HEK293 (cell line): ENCODE results near the gene ZKSCAN5.

Experiments
- SETDB1 ChIP-seq: IDR thresholded peaks from one replicate; pipeline ENCODE4 v1.6.1; 2017; ENCODE audit warnings: mild to moderate bottlenecking, low read length, moderate library complexity, mixed read lengths; ENCODE audit not compliant: insufficient read length
- YY1 ChIP-seq: fragments of 450-650 bp; formaldehyde crosslinking; IDR thresholded peaks from 2 replicates; pipeline ENCODE4 v1.5.1; 2018; ENCODE audit warnings: missing biosample characterization, missing genetic modification characterization
- ZEB2 ChIP-seq: fragments of 450-650 bp; formaldehyde crosslinking; IDR thresholded peaks from 2 replicates; pipeline ENCODE4 v1.5.1; 2016; ENCODE audit warnings: missing biosample characterization, missing genetic modification characterization
- ZNF223 ChIP-seq: fragments of 450-650 bp; formaldehyde crosslinking; IDR thresholded peaks from 2 replicates; pipeline ENCODE4 v1.5.1; 2016; ENCODE audit warnings: missing biosample characterization, missing genetic modification characterization
- ZNF510 ChIP-seq: fragments of 450-650 bp; formaldehyde crosslinking; IDR thresholded peaks from 2 replicates; pipeline ENCODE4 v1.5.1; 2018; ENCODE audit warnings: mild to moderate bottlenecking, missing genetic modification characterization, missing biosample characterization; ENCODE audit not compliant: insufficient replicate concordance
- ZNF555 ChIP-seq: fragments of 450-650 bp; formaldehyde crosslinking; conservative IDR thresholded peaks from 2 replicates; pipeline ENCODE4 v1.5.1; 2017; ENCODE audit warnings: missing biosample characterization, mild to moderate bottlenecking, missing genetic modification characterization, inconsistent platforms
- ZNF561 ChIP-seq: fragments of 450-650 bp; IDR thresholded peaks from 2 replicates; pipeline ENCODE4 v1.5.1; 2018; ENCODE audit warnings: missing biosample characterization, missing genetic modification characterization, borderline replicate concordance
- ZNF76 ChIP-seq: fragments of 450-650 bp; formaldehyde crosslinking; IDR thresholded peaks from 2 replicates; pipeline ENCODE4; 2016; ENCODE audit warnings: low read depth, missing biosample characterization, missing genetic modification characterization, borderline replicate concordance
- ZNF791 ChIP-seq: fragments of 450-650 bp; formaldehyde crosslinking; IDR thresholded peaks from 2 replicates; pipeline ENCODE4 v1.5.1; 2016; ENCODE audit warnings: missing biosample characterization, missing genetic modification characterization
- TF ChIP-seq, protein P1 (sequence below): fragments of 450-650 bp; formaldehyde crosslinking; IDR thresholded peaks from 2 replicates; pipeline ENCODE4 v1.5.1; 2016; ENCODE audit warnings: missing biosample characterization, missing genetic modification characterization

DNA sequence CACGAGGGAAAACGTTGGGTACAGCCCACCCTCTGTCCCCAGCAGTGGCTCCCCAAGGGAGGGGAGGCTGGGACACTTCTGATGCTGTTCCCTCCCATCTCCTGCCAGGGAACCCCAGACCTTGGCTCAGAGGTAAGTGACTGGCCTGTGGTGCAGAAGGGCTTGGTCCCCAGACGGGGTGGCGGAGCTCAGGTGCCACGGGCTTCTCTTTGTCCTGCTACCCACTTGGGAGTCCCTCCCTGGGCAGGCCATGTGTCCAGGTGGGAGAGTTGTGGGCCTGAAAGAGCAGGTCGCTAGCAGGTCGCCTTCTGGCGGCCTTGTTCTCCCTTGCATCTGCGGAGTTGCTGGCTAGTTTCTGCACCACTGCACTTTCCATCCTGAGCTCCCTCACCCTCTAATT is 48.6 kb upstream of the ZKSCAN5 start:
- TF ChIP-seq ZNF791 = no peak
- no peak for TF ChIP-seq SETDB1
- no peak for TF ChIP-seq ZNF555 (tag by site-specific recombination)
- TF ChIP-seq YY1 = no peak
- TF ChIP-seq ZNF76 (tag by site-specific recombination) = no peak
- TF ChIP-seq, protein P1, sequence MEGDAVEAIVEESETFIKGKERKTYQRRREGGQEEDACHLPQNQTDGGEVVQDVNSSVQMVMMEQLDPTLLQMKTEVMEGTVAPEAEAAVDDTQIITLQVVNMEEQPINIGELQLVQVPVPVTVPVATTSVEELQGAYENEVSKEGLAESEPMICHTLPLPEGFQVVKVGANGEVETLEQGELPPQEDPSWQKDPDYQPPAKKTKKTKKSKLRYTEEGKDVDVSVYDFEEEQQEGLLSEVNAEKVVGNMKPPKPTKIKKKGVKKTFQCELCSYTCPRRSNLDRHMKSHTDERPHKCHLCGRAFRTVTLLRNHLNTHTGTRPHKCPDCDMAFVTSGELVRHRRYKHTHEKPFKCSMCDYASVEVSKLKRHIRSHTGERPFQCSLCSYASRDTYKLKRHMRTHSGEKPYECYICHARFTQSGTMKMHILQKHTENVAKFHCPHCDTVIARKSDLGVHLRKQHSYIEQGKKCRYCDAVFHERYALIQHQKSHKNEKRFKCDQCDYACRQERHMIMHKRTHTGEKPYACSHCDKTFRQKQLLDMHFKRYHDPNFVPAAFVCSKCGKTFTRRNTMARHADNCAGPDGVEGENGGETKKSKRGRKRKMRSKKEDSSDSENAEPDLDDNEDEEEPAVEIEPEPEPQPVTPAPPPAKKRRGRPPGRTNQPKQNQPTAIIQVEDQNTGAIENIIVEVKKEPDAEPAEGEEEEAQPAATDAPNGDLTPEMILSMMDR = no peak
- TF ChIP-seq ZNF510 (tag by site-specific recombination) = no peak
- TF ChIP-seq ZNF223 = no peak
- no peak for TF ChIP-seq ZNF561
- no peak for TF ChIP-seq ZEB2 (tag by site-specific recombination)
